NCI-H128 (cell line): Measurements from ENCODE around the gene LRP1B.

ENCODE experiments used
- DNase-seq: peaks from one replicate; lab custom pipeline; 2025; ENCODE audit not compliant: unreplicated experiment; lab: John Stamatoyannopoulos, UW

LRP1B gene

GRCh38 chr2:141791521-141791920, 339.3 kb downstream of the LRP1B start:
- DNase-seq, result no peak

GRCh38 chr2:141782574-141782973, 348.2 kb downstream of the LRP1B start:
- DNase-seq, result no peak

GRCh38 chr2:141778315-141778835, 352.4 kb downstream of the LRP1B start:
- no peak for DNase-seq

GRCh38 chr2:141770530-141770929, 360.3 kb downstream of the LRP1B start:
- no peak for DNase-seq

- DNase-seq, result no peak
These were observed 363.1 kb downstream of the LRP1B start for GRCh38 chr2:141767691-141768090.

GRCh38 chr2:141767051-141767450, 363.8 kb downstream of the LRP1B start:
- no peak for DNase-seq

GRCh38 chr2:141766225-141766624, 364.6 kb downstream of the LRP1B start:
- no peak for DNase-seq

GRCh38 chr2:141748616-141749015, 382.2 kb downstream of the LRP1B start:
- no peak for DNase-seq

- no peak for DNase-seq
These were observed 389.2 kb downstream of the LRP1B start for GRCh38 chr2:141741652-141742051.

- no peak for DNase-seq
These were observed 393.1 kb downstream of the LRP1B start for GRCh38 chr2:141737492-141738255.

- no peak for DNase-seq
These were observed 394.4 kb downstream of the LRP1B start for GRCh38 chr2:141736466-141736865.

GRCh38 chr2:141728886-141729285, 401.9 kb downstream of the LRP1B start:
- DNase-seq, result no peak

- DNase-seq, result no peak
These were observed 402.7 kb downstream of the LRP1B start for GRCh38 chr2:141728142-141728541.

- DNase-seq, result no peak
These were observed 406.4 kb downstream of the LRP1B start for GRCh38 chr2:141724426-141724825.

GRCh38 chr2:141723814-141724213, 407.0 kb downstream of the LRP1B start:
- no peak for DNase-seq

GRCh38 chr2:141720476-141720875, 410.3 kb downstream of the LRP1B start:
- DNase-seq, result no peak

GRCh38 chr2:141714496-141714895, 416.3 kb downstream of the LRP1B start:
- no peak for DNase-seq

- DNase-seq, result no peak
These were observed 419.2 kb downstream of the LRP1B start for GRCh38 chr2:141711627-141712026.

- no peak for DNase-seq
These were observed 420.1 kb downstream of the LRP1B start for GRCh38 chr2:141710589-141711239.

GRCh38 chr2:141709756-141710155, 421.1 kb downstream of the LRP1B start:
- no peak for DNase-seq

- no peak for DNase-seq
These were observed 423.3 kb downstream of the LRP1B start for GRCh38 chr2:141707486-141707885.

GRCh38 chr2:141704541-141704940, 426.3 kb downstream of the LRP1B start:
- DNase-seq, result no peak
